ENCODE results near the gene CLMN. TPM values are rescaled to one million over a fixed set of nuclear protein-coding genes. Genes with fewer than 3 reads are reported as not detected.
A peak's percentile ranks its signal among the peaks of the same experiment; 100 is the strongest.

CLMN gene
- total RNA-seq, 4 donors from 2014 or later = 3.8 to 10.0 (median 5.3) TPM

DNA sequence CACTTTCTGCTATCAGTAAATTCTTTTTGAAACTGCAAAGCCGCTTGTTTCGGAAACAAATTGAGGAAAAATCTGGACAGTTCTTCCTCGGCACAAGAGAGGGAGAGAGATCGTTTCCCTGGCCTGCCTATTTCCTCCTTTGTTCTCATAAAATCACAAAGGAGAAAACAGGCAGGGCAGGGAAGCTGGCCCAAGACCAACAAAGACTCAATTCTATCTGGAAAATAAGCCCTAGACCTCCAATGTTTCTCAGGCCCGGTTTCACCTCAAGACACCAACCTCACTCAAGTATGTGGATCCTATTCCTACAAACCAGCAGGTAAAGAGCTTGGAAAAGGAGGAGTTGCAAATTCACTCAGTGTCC, 181.9 kb downstream of the CLMN start:
- no peak for ATAC-seq
- peaks cover 0 to 6% of the 10 kb centered on the region in 2 donors for H3K36me3 ChIP-seq
- no peaks in the 10 kb centered on the region for H3K27me3 ChIP-seq
- H3K27ac ChIP-seq = peak overlapping the region in 3 of 4 donors; percentile 15 to 45 (median 41)
- H3K4me3 ChIP-seq = no peak overlapping the region
- 51 to 53% methylated on average over 3 to 5 of the region's 5 CpGs for WGBS, 2 donors (ENCODE audit: low coverage in 1 of 2)
- TF ChIP-seq, protein P1, sequence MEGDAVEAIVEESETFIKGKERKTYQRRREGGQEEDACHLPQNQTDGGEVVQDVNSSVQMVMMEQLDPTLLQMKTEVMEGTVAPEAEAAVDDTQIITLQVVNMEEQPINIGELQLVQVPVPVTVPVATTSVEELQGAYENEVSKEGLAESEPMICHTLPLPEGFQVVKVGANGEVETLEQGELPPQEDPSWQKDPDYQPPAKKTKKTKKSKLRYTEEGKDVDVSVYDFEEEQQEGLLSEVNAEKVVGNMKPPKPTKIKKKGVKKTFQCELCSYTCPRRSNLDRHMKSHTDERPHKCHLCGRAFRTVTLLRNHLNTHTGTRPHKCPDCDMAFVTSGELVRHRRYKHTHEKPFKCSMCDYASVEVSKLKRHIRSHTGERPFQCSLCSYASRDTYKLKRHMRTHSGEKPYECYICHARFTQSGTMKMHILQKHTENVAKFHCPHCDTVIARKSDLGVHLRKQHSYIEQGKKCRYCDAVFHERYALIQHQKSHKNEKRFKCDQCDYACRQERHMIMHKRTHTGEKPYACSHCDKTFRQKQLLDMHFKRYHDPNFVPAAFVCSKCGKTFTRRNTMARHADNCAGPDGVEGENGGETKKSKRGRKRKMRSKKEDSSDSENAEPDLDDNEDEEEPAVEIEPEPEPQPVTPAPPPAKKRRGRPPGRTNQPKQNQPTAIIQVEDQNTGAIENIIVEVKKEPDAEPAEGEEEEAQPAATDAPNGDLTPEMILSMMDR (IDR thresholded peaks at IDR 0.05) = no peak
- no peak for TF ChIP-seq EP300 (IDR thresholded peaks at IDR 0.05)
- TF ChIP-seq POLR2AphosphoS5 (IDR thresholded peaks at IDR 0.05) = no peak
- TF ChIP-seq POLR2A (IDR thresholded peaks at IDR 0.05) = no peak
- no peaks in the 10 kb centered on the region for H3K9me3 ChIP-seq
- peaks cover 21 to 98% (median 23%) of the 10 kb centered on the region in 3 donors for H3K4me1 ChIP-seq

DNA sequence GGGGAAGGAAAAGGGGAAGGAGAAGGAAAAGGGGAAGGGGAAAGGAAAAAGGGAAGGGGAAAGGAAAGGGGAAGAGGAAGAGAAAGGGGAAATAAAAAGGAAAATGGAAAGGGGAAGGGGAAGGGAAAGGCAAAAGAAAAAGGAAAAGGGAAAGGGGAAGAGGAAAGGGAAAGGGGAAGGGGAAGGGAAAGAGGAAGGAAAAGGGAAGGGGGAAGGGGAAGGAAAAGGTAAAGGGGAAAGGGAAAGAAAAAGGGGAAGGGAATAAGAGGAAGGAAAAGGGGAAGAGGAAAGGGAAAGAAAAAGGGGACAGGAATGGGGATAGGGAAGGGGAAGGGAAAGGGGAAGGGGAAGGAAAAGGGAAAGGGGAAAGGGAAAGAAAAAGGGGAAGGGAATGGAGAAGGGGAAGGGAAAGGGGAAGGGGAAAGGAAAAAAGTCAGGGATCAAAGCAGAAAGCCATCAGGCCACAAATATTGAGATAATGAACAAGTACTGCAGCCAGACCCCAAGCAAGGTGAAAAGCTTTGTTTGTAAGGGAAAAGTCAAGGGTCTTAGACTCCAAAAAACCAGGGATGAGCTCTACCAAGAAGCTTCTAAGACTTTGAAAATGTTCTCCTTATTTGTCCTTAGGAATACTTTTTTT, 182.4 kb downstream of the CLMN start:
- no peak for TF ChIP-seq EP300 (IDR thresholded peaks at IDR 0.05)
- TF ChIP-seq POLR2AphosphoS5 (IDR thresholded peaks at IDR 0.05) = no peak
- TF ChIP-seq, protein P1 (IDR thresholded peaks at IDR 0.05) = no peak
- no peak for TF ChIP-seq POLR2A (IDR thresholded peaks at IDR 0.05)
- Histone ChIP-seq H3K9me3 (no peaks in the 10 kb centered on the region), H3K36me3 (peaks cover 0 to 8% of the 10 kb centered on the region in 2 donors), H3K27ac (peak overlapping the region in 3 of 4 donors; percentile 15 to 45 (median 41)), H3K27me3 (no peaks in the 10 kb centered on the region), H3K4me3 (no peak overlapping the region), H3K4me1 (peaks cover 21 to 98% (median 23%) of the 10 kb centered on the region in 3 donors)
- no peak for ATAC-seq

DNA sequence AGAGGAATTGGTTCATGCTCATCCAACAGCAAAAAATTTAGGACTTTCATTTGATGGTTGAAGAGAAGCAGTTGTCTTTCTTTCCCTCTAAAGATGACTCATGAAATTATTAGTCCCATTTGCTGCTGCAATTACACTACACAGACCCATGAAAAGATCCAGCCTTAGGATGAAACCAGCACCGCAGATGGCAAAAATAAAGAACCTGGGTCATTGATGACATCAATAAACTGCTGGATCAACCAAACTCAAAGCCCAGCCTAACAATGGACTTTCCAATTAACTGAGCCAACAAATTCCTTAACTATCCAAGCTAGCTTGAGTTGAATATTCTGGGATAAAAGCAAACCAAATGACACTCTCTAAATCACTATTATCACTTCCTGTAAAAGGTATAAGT, 183.1 kb downstream of the CLMN start:
- H3K4me1 ChIP-seq = peaks cover 21 to 91% (median 21%) of the 10 kb centered on the region in 3 donors
- no peak overlapping the region for H3K4me3 ChIP-seq
- peaks cover 0 to 8% of the 10 kb centered on the region in 2 donors for H3K36me3 ChIP-seq
- no peak for ATAC-seq
- TF ChIP-seq EP300 (IDR thresholded peaks at IDR 0.05) (no peak), POLR2A (IDR thresholded peaks at IDR 0.05) (no peak), POLR2AphosphoS5 (IDR thresholded peaks at IDR 0.05) (no peak)
- TF ChIP-seq, protein P1 (IDR thresholded peaks at IDR 0.05) = no peak
- H3K27ac ChIP-seq = no peak overlapping the region
- H3K9me3 ChIP-seq = no peaks in the 10 kb centered on the region
- H3K27me3 ChIP-seq = no peaks in the 10 kb centered on the region
- WGBS, 2 donors (ENCODE audit: low coverage in 1 of 2) = 47% methylated on average over 1 of the region's 1 CpG; no CpG with 5 or more reads in 1 of the 2 donors

GRCh38 chr14:95134304-95134933, 185.3 kb downstream of the CLMN start:
- Histone ChIP-seq H3K27ac (no peak overlapping the region), H3K36me3 (peaks cover 0 to 22% of the 10 kb centered on the region in 2 donors), H3K4me3 (no peak overlapping the region), H3K27me3 (no peaks in the 10 kb centered on the region), H3K4me1 (peaks cover 4 to 69% (median 10%) of the 10 kb centered on the region in 3 donors), H3K9me3 (no peaks in the 10 kb centered on the region)
- no peak for ATAC-seq
- TF ChIP-seq POLR2AphosphoS5 (IDR thresholded peaks at IDR 0.05) (no peak), POLR2A (IDR thresholded peaks at IDR 0.05) (no peak), EP300 (IDR thresholded peaks at IDR 0.05) (no peak)
- TF ChIP-seq, protein P1 (IDR thresholded peaks at IDR 0.05) = no peak
- WGBS, 2 donors (ENCODE audit: low coverage in 1 of 2) = 85 to 89% methylated on average over 8 of the region's 8 CpGs

DNA sequence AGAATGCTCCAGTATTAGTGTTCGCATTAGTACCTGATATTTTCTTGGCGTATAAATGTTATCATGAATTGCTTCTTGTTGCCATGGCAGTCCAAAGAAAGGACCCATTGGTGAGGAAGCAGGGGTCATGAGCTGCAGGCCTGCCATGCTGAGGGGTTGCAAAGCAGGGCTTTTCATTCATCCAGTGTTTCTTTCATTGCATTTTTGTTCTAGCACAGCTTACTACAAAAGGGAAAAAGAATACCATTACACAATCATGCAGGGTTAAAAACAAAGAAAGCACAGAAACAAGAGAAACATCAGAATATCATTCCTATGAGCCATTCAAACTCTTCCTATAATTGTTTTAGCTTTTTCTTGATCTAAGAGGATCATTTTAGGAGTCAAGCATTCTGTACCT, 186.4 kb downstream of the CLMN start:
- ATAC-seq = no peak
- Histone ChIP-seq H3K4me1 (peaks cover 0 to 60% (median 10%) of the 10 kb centered on the region in 3 donors), H3K9me3 (no peaks in the 10 kb centered on the region), H3K27ac (no peak overlapping the region), H3K27me3 (no peaks in the 10 kb centered on the region), H3K36me3 (peaks cover 0 to 32% of the 10 kb centered on the region in 2 donors), H3K4me3 (no peak overlapping the region)
- WGBS, 2 donors (ENCODE audit: low coverage in 1 of 2) = 83 to 92% methylated on average over 2 of the region's 2 CpGs
- TF ChIP-seq POLR2AphosphoS5 (IDR thresholded peaks at IDR 0.05) (no peak), POLR2A (IDR thresholded peaks at IDR 0.05) (no peak), EP300 (IDR thresholded peaks at IDR 0.05) (no peak)
- TF ChIP-seq, protein P1 (IDR thresholded peaks at IDR 0.05) = no peak

Data from gastroesophageal sphincter (tissue), 4 donors.